ENCODE measurements around the gene FBXO39. TPM values are rescaled to one million over a fixed set of nuclear protein-coding genes. Genes with fewer than 3 reads are reported as not detected.
"Not testable (repeated sequence)": the region's sequence is repeated elsewhere in the genome, so short reads cannot be mapped to it uniquely, and the experiment has no call there.

FBXO39 gene
- total RNA-seq, 2 donors from 2014 or later: not detected

DNA sequence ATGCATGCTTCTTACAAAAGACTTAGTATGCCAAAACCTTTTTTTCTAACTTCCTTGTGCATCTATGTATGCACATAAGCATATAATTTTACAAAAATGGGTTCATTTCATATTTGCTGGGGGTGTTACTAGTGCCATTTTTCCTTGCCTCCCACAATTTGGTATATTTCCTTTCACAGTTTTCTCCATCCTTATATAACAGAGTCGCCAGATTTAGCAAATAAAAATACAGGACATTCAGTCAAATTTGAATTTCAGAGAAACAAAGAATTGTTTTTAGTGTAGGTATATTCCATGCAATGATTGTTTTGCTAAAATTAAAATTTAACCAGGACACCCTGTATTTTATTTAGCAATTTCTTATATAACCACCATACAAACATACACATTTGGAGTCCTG lies 4.0 kb upstream of the FBXO39 start:
- ATAC-seq (no peak), DNase-seq (no peak)
- 56 to 77% methylated on average over 1 of the region's 1 CpG for WGBS, 2 donors
- Histone ChIP-seq H3K4me1 (peaks cover 4% of the 10 kb centered on the region), H3K27me3 (peaks cover 0 to 7% of the 10 kb centered on the region in 2 donors), H3K27ac (no peak overlapping the region), H3K9me3 (peaks cover 0 to 5% (median 2%) of the 10 kb centered on the region in 3 donors), H3K4me3 (no peak overlapping the region), H3K36me3 (replicated peaks in 1 of 2; ENCODE audit: insufficient read depth in 1 of 2, low read depth in 2 of 2) (no peaks in the 10 kb centered on the region)
- intact Hi-C loops (cut with DNase I): no loop called here
- TF ChIP-seq POLR2A (IDR thresholded peaks at IDR 0.05): no peak
- TF ChIP-seq, protein P1, sequence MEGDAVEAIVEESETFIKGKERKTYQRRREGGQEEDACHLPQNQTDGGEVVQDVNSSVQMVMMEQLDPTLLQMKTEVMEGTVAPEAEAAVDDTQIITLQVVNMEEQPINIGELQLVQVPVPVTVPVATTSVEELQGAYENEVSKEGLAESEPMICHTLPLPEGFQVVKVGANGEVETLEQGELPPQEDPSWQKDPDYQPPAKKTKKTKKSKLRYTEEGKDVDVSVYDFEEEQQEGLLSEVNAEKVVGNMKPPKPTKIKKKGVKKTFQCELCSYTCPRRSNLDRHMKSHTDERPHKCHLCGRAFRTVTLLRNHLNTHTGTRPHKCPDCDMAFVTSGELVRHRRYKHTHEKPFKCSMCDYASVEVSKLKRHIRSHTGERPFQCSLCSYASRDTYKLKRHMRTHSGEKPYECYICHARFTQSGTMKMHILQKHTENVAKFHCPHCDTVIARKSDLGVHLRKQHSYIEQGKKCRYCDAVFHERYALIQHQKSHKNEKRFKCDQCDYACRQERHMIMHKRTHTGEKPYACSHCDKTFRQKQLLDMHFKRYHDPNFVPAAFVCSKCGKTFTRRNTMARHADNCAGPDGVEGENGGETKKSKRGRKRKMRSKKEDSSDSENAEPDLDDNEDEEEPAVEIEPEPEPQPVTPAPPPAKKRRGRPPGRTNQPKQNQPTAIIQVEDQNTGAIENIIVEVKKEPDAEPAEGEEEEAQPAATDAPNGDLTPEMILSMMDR (IDR thresholded peaks at IDR 0.05): no peak

DNA sequence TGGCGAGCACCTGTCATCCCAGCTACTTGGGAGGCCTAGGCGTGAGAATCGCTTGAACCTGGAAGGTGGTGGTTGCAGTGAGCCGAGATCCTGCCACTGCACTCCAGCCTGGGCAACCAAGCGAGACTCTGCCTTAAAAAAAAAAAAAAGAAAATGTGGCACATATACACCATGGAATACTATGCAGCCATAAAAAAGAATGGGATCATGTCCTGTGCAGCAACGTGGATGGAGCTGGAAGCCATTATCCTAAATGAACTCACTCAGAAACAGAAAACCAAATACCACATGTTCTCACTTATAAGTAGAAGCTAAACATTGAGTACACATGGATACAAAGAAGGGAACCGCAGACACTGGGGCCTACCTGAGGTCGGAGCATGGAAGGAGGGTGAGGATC lies 1.1 kb upstream of the FBXO39 start:
- ATAC-seq; H3K4me1 ChIP-seq; H3K4me3 ChIP-seq; H3K27me3 ChIP-seq; H3K9me3 ChIP-seq; intact Hi-C loops (cut with DNase I); DNase-seq; H3K27ac ChIP-seq; H3K36me3 ChIP-seq (replicated peaks in 1 of 2; ENCODE audit: insufficient read depth in 1 of 2, low read depth in 2 of 2): not testable (repeated sequence)
- 82 to 86% methylated on average over 8 of the region's 8 CpGs for WGBS, 2 donors

DNA sequence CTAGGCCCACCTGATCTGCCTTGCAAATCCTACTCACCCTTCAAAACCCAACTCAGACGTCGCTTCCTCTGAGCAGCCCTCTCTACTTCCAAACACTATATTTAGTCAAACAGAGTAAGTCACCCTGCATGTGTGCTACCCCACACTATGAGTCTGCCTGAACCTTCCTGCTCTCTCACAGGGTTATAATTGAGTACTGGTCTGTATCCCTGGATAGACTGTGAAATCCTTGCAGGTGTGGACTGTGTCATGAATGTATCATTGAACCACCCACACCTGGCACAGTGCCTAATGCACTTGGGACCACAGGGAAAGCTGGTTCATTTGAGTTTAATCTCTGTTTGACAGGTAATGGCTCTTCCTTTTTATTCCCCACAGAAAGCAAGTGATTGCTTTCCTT lies 3.4 kb downstream of the FBXO39 start:
- 46 to 49% methylated on average over 2 of the region's 2 CpGs for WGBS, 2 donors

DNA sequence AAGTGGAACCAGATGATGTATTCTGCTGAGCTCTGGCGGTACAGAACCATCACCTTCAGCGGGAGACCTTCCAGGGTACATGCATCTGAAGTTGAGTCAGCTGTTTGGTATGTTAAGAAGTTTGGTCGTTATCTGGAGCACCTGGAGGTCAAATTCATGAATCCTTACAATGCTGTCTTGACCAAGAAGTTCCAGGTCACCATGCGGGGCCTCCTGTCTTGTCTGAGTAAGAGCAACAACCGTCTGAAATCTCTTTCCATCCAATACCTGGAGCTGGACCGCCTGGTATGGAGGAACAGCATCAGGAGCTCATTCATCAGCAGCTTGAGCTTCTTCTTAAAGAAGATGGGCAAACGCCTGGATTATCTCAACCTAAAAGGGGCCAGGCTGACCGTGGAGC lies 4.0 kb downstream of the FBXO39 start:
- Histone ChIP-seq H3K4me3 (no peak overlapping the region), H3K4me1 (peaks cover 4% of the 10 kb centered on the region), H3K27me3 (peaks cover 0 to 7% of the 10 kb centered on the region in 2 donors), H3K36me3 (replicated peaks in 1 of 2; ENCODE audit: insufficient read depth in 1 of 2, low read depth in 2 of 2) (no peaks in the 10 kb centered on the region), H3K9me3 (no peaks in the 10 kb centered on the region), H3K27ac (no peak overlapping the region)
- WGBS, 2 donors: 24 to 54% methylated on average over 3 to 8 of the region's 8 CpGs
- DNase-seq: no peak
- ATAC-seq: no peak
- intact Hi-C loops (cut with DNase I): no loop called here
- no peak for TF ChIP-seq POLR2A (IDR thresholded peaks at IDR 0.05)
- TF ChIP-seq, protein P1 (IDR thresholded peaks at IDR 0.05): no peak

More for the DNA sequence above, 3.4 kb downstream of the FBXO39 start:
- peaks cover 4% of the 10 kb centered on the region for H3K4me1 ChIP-seq
- intact Hi-C loops (cut with DNase I): no loop called here
- no peak overlapping the region for H3K4me3 ChIP-seq
- H3K36me3 ChIP-seq (replicated peaks in 1 of 2; ENCODE audit: insufficient read depth in 1 of 2, low read depth in 2 of 2): no peaks in the 10 kb centered on the region
- H3K9me3 ChIP-seq: no peaks in the 10 kb centered on the region
- peaks cover 0 to 7% of the 10 kb centered on the region in 2 donors for H3K27me3 ChIP-seq
- TF ChIP-seq, protein P1 (IDR thresholded peaks at IDR 0.05): no peak
- TF ChIP-seq POLR2A (IDR thresholded peaks at IDR 0.05): no peak
- no peak for ATAC-seq
- H3K27ac ChIP-seq: no peak overlapping the region
- DNase-seq: no peak

DNA sequence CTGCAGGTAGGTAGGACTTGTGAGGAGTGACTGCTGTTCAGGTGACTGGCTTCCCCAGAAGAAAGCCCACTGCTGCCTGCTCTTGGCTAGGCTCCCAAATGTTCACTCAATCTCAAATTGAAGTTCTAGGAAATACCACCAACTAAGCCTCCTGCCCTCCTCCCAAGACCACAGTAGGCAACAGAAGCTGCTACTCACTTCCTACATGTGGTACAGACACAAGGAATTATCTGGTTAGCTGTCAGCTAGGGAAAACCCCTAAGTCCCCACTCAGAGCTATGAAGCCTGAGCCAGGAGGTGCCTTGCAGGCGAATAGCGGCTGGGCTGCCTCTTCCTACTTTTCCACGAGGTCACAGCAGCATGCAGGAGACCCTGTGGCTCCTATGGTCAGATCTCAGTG lies 4.9 kb downstream of the FBXO39 start:
- WGBS, 2 donors: 50 to 58% methylated on average over 3 of the region's 3 CpGs
- H3K9me3 ChIP-seq: no peaks in the 10 kb centered on the region
- no peak for TF ChIP-seq POLR2A (IDR thresholded peaks at IDR 0.05)
- TF ChIP-seq, protein P1 (IDR thresholded peaks at IDR 0.05): no peak
- H3K4me1 ChIP-seq: peaks cover 3% of the 10 kb centered on the region
- no peak overlapping the region for H3K4me3 ChIP-seq
- H3K27ac ChIP-seq: no peak overlapping the region
- no peaks in the 10 kb centered on the region for H3K36me3 ChIP-seq (replicated peaks in 1 of 2; ENCODE audit: insufficient read depth in 1 of 2, low read depth in 2 of 2)
- DNase-seq (no peak), ATAC-seq (no peak)
- intact Hi-C loops (cut with DNase I): no loop called here
- peaks cover 0 to 7% of the 10 kb centered on the region in 2 donors for H3K27me3 ChIP-seq

All from body of pancreas (tissue), 4 donors.